NCI-H774 (cell line): Measurements from ENCODE around the gene CDC73.
"Not testable (repeated sequence)": the region's sequence is repeated elsewhere in the genome, so short reads cannot be mapped to it uniquely, and the experiment has no call there.

Source experiments
- DNase-seq: peaks from one replicate; lab custom pipeline; 2025; lab: John Stamatoyannopoulos, UW

The CDC73 gene

GRCh38 chr1:193181536-193181935 is 59.7 kb downstream of the CDC73 start:
- DNase-seq = no peak

GRCh38 chr1:193181985-193182384 is 60.2 kb downstream of the CDC73 start:
- DNase-seq = no peak

- DNase-seq = peak; percentile 66
Measured at GRCh38 chr1:193183019-193183627, 61.3 kb downstream of the CDC73 start.

- no peak for DNase-seq
Measured at GRCh38 chr1:193184776-193185175, 62.9 kb downstream of the CDC73 start.

- DNase-seq = no peak
Measured at GRCh38 chr1:193185211-193185610, 63.4 kb downstream of the CDC73 start.

GRCh38 chr1:193185901-193186731 is 64.3 kb downstream of the CDC73 start, which contains the start of gene B3GALT2:
Gene B3GALT2, minus strand, starts transcription at chr1:193186613. Its CDS starts 5,051 bp downstream, at chr1:193181562.
- peak; percentile 72 for DNase-seq

- no peak for DNase-seq
Measured at GRCh38 chr1:193187114-193187513, 65.3 kb downstream of the CDC73 start.

GRCh38 chr1:193188915-193189314 is 67.1 kb downstream of the CDC73 start:
- not testable (repeated sequence) for DNase-seq

- DNase-seq = no peak
Measured at GRCh38 chr1:193189442-193190095, 67.7 kb downstream of the CDC73 start.

GRCh38 chr1:193190096-193190744 is 68.4 kb downstream of the CDC73 start:
- no peak for DNase-seq

GRCh38 chr1:193192586-193192985 is 70.8 kb downstream of the CDC73 start:
- DNase-seq = no peak

- DNase-seq = no peak
Measured at GRCh38 chr1:193199940-193200339, 78.1 kb downstream of the CDC73 start.

GRCh38 chr1:193201021-193201420 is 79.2 kb downstream of the CDC73 start:
- no peak for DNase-seq

- DNase-seq = no peak
Measured at GRCh38 chr1:193210996-193211395, 89.2 kb downstream of the CDC73 start.

- no peak for DNase-seq
Measured at GRCh38 chr1:193211539-193211938, 89.7 kb downstream of the CDC73 start.

GRCh38 chr1:193212637-193213036 is 90.8 kb downstream of the CDC73 start:
- DNase-seq = no peak

GRCh38 chr1:193213998-193214397 is 92.2 kb downstream of the CDC73 start:
- DNase-seq = no peak

- no peak for DNase-seq
Measured at GRCh38 chr1:193216920-193217319, 95.1 kb downstream of the CDC73 start.

GRCh38 chr1:193219391-193219790 is 97.6 kb downstream of the CDC73 start:
- DNase-seq = no peak

GRCh38 chr1:193221651-193222050 is 99.8 kb downstream of the CDC73 start:
- DNase-seq = no peak

- no peak for DNase-seq
Measured at GRCh38 chr1:193222056-193222615, 100.3 kb downstream of the CDC73 start.

GRCh38 chr1:193229136-193229535 is 107.3 kb downstream of the CDC73 start:
- DNase-seq = no peak
